ENCODE results near the gene EGR1.
A peak's percentile ranks its signal among the peaks of the same experiment; 100 is the strongest.
"Not testable (repeated sequence)": the region's sequence is repeated elsewhere in the genome, so short reads cannot be mapped to it uniquely, and the experiment has no call there.

The EGR1 gene

GRCh38 chr5:138503487-138504270 is 38.4 kb downstream of the EGR1 start:
- ATAC-seq (peak; percentile 57), DNase-seq (no peak)
- no peak overlapping the region for H3K4me3 Mint-ChIP-seq
- H3K27ac Mint-ChIP-seq: peak overlapping the region; percentile 54
- peaks cover 3% of the 10 kb centered on the region for H3K4me1 Mint-ChIP-seq
- peaks cover 17% of the 10 kb centered on the region for H3K36me3 Mint-ChIP-seq (ENCODE audit: low read depth)
- no peaks in the 10 kb centered on the region for H3K27me3 Mint-ChIP-seq
- no peaks in the 10 kb centered on the region for H3K9me3 Mint-ChIP-seq

GRCh38 chr5:138504799-138505198 is 39.5 kb downstream of the EGR1 start:
- H3K9me3 Mint-ChIP-seq: no peaks in the 10 kb centered on the region
- no peak for ATAC-seq
- no peak overlapping the region for H3K27ac Mint-ChIP-seq
- peaks cover 3% of the 10 kb centered on the region for H3K4me1 Mint-ChIP-seq
- DNase-seq: no peak
- H3K36me3 Mint-ChIP-seq (ENCODE audit: low read depth): peaks cover 24% of the 10 kb centered on the region
- H3K27me3 Mint-ChIP-seq: no peaks in the 10 kb centered on the region
- no peak overlapping the region for H3K4me3 Mint-ChIP-seq

DNA sequence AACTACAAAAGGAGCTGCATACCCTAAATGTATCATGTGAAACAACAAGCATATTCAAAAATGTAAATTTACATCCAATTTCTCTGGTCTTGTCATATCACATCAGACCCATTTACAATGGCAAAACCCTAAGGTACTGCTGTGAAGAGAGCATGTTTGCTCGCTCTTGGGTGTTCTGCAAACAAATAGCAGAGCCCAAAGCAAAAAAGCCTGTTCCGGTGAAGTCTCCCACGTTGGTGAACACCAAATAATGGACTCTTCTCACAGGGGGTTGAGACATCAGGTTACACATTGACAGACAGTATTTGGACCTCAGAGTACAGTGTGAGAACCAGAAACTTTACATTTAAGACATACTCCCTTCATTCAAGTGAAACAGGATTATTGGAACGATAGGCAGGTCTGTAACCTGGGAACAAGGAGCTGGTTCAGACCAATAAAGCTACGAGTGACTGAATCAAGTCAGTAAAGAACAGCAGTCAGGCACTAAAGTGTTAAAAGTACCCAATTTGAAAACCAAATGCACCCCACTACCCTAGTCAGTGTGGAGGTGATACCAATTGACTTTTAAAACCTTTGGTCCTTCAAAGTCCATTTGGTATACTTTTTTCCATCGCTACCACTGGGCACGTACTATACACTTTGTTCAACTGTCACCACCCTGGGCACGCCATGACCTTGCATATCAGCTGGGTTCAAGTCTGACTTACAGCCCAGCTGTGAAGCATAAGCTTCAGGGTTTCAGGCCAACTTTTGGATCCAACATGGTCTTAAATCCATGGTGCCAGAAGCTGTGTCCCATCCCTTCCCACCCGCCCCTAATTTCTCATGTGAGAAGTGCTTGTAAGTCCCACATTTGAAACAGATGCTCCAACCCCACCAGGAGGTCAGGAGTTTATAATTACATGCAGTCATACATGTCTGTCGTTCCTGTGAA is 41.4 kb downstream of the EGR1 start:
- Mint-ChIP-seq H3K9me3 (no peaks in the 10 kb centered on the region), H3K36me3 (ENCODE audit: low read depth) (peaks cover 38% of the 10 kb centered on the region)
- DNase-seq: no peak

GRCh38 chr5:138507485-138507884 is 42.2 kb downstream of the EGR1 start:
- ATAC-seq, H3K4me3 Mint-ChIP-seq, H3K9me3 Mint-ChIP-seq, DNase-seq, H3K27me3 Mint-ChIP-seq, H3K27ac Mint-ChIP-seq, H3K4me1 Mint-ChIP-seq: not testable (repeated sequence)
- H3K36me3 Mint-ChIP-seq (ENCODE audit: low read depth): peaks cover 43% of the 10 kb centered on the region

More for the DNA sequence above, 41.4 kb downstream of the EGR1 start:
- no peak overlapping the region for H3K27ac Mint-ChIP-seq
- H3K27me3 Mint-ChIP-seq: no peaks in the 10 kb centered on the region
- peaks cover 3% of the 10 kb centered on the region for H3K4me1 Mint-ChIP-seq
- no peak for ATAC-seq
- no peak overlapping the region for H3K4me3 Mint-ChIP-seq

DNA sequence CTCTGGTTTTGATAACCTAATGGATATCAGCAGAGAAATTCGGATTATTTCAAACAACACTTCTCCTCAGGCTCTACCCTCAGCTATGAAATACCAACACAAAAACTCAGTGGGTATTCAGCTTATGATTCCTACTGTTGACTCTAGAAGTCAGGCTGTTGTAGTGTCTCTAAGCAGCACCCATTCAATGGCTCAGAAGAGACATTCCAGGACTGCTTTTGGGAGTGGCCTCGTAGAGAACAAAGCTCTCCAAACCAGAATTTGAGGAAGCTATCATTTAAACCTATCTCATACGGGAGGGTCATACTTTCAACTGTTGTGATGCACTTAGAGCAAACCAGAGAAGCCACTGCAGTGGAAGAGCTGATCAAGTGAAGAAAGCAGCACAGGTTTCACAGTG is 43.7 kb downstream of the EGR1 start:
- Mint-ChIP-seq H3K9me3 (no peaks in the 10 kb centered on the region), H3K27ac (no peak overlapping the region), H3K27me3 (no peaks in the 10 kb centered on the region), H3K4me3 (no peak overlapping the region), H3K36me3 (ENCODE audit: low read depth) (peaks cover 52% of the 10 kb centered on the region), H3K4me1 (no peaks in the 10 kb centered on the region)
- DNase-seq (no peak), ATAC-seq (no peak)

- H3K9me3 Mint-ChIP-seq: no peaks in the 10 kb centered on the region
- peak overlapping the region; percentile 17 for H3K27ac Mint-ChIP-seq
- no peaks in the 10 kb centered on the region for H3K4me1 Mint-ChIP-seq
- DNase-seq: no peak
- H3K36me3 Mint-ChIP-seq (ENCODE audit: low read depth): peaks cover 73% of the 10 kb centered on the region
- no peak overlapping the region for H3K4me3 Mint-ChIP-seq
- no peaks in the 10 kb centered on the region for H3K27me3 Mint-ChIP-seq
- no peak for ATAC-seq
Observed at GRCh38 chr5:138514021-138514420, 48.7 kb downstream of the EGR1 start.

GRCh38 chr5:138515556-138516245 is 50.4 kb downstream of the EGR1 start:
- peaks cover 2% of the 10 kb centered on the region for H3K4me1 Mint-ChIP-seq
- no peak overlapping the region for H3K27ac Mint-ChIP-seq
- no peak overlapping the region for H3K4me3 Mint-ChIP-seq
- peaks cover 67% of the 10 kb centered on the region for H3K36me3 Mint-ChIP-seq (ENCODE audit: low read depth)
- H3K27me3 Mint-ChIP-seq: no peaks in the 10 kb centered on the region
- ATAC-seq: no peak
- no peaks in the 10 kb centered on the region for H3K9me3 Mint-ChIP-seq
- no peak for DNase-seq

DNA sequence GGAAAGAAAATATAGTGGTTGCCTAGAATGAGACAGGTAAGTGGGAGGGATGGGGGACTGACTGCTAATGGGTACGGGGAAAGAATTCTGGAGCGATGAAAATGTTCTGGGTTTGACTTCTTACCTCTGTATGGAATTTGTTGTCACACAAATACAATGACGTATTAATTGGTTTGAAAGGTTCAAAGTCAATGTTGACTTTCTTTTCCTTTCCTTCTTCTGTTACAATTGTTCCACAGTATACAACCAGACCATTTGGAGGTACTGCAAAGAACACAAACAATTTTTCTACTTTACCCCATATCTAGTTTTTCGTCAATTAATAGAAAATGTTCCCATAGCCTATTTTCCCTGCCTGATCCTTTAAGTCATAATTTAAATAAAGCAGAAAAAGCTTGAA is 52.2 kb downstream of the EGR1 start:
- Mint-ChIP-seq H3K4me3 (no peak overlapping the region), H3K9me3 (no peaks in the 10 kb centered on the region), H3K36me3 (ENCODE audit: low read depth) (peaks cover 63% of the 10 kb centered on the region), H3K27me3 (no peaks in the 10 kb centered on the region), H3K27ac (no peak overlapping the region), H3K4me1 (peaks cover 14% of the 10 kb centered on the region)
- ATAC-seq (no peak), DNase-seq (no peak)

Measured in activated naive CD8-positive, alpha-beta T cell treated with anti-CD3 and anti-CD28 coated beads, Interleukin-2, amount 50 U/mL, for 24 hours (primary cell).